GM23338 (cell line): Measurements from ENCODE around the gene DYNC1LI2.

Source experiments
- CREB1 ChIP-seq: fragments of 250-450 bp; sonication (Bioruptor Pico); IDR thresholded peaks from 2 replicates; pipeline ENCODE4 v1.5.0; 2020; ENCODE audit warnings: low read depth, mild to moderate bottlenecking, moderate library complexity
- EZH2 ChIP-seq: fragments of 200-600 bp; sonication (generic); IDR thresholded peaks from one replicate; pipeline ENCODE4 v1.8.0; 2017; ENCODE audit warnings: antibody characterized with exemption, mild to moderate bottlenecking, low read depth; ENCODE audit not compliant: unreplicated experiment
- EZH2phosphoT487 ChIP-seq: fragments of 200-600 bp; sonication (generic); IDR thresholded peaks from one replicate; pipeline ENCODE4 v1.8.1; 2018; ENCODE audit warnings: antibody characterized with exemption; ENCODE audit not compliant: unreplicated experiment
- JUNB ChIP-seq: IDR thresholded peaks from one replicate; pipeline ENCODE4 v1.6.1; 2016; ENCODE audit warnings: antibody characterized with exemption; ENCODE audit not compliant: unreplicated experiment
- POLR2AphosphoS5 ChIP-seq: IDR thresholded peaks from 2 replicates; pipeline ENCODE4 v1.6.1; 2016; ENCODE audit warnings: antibody characterized with exemption, low read depth
- REST ChIP-seq: IDR thresholded peaks from one replicate; pipeline ENCODE4 v1.6.1; 2018; ENCODE audit warnings: antibody characterized with exemption; ENCODE audit not compliant: unreplicated experiment
- ZNF114 ChIP-seq: fragments of 250-450 bp; sonication (Bioruptor Pico); IDR thresholded peaks from 2 replicates; pipeline ENCODE4 v1.5.0; 2020; ENCODE audit warnings: mild to moderate bottlenecking, moderate library complexity
- TF ChIP-seq, protein P1 (sequence below), 2 experiments: fragments of 200-600 bp in 1 of 2; sonication (generic) in 1 of 2; conservative IDR thresholded peaks; 2 replicates each; pipeline versions ENCODE4 v1.5.1 to v1.6.1; 2016 to 2017; ENCODE audit warnings: antibody characterized with exemption in 2 of 2, low read depth in 2 of 2, mild to moderate bottlenecking in 2 of 2, moderate library complexity in 1 of 2

DNA sequence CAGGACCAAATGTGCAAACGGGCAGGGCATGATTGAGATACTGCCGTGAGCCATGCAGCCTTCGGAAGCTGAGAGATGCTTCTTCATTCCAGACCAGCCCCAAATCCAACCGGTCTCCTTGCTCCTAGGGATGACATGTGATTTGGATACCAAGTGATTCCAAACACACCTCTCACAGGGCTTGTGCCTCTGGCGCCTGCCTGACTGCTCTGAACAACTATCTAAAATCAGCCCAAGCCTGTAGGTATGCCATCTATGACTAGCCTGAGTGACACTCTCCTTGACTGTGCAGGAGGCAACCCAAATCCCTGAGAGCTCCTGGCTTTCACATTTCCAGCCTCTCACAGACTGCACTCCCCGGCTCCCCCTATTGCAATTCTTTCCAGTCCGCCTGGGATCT is 20.3 kb downstream of the DYNC1LI2 start:
- no peak for TF ChIP-seq ZNF114 (CRISPR knock-in tag)
- TF ChIP-seq, protein P1, sequence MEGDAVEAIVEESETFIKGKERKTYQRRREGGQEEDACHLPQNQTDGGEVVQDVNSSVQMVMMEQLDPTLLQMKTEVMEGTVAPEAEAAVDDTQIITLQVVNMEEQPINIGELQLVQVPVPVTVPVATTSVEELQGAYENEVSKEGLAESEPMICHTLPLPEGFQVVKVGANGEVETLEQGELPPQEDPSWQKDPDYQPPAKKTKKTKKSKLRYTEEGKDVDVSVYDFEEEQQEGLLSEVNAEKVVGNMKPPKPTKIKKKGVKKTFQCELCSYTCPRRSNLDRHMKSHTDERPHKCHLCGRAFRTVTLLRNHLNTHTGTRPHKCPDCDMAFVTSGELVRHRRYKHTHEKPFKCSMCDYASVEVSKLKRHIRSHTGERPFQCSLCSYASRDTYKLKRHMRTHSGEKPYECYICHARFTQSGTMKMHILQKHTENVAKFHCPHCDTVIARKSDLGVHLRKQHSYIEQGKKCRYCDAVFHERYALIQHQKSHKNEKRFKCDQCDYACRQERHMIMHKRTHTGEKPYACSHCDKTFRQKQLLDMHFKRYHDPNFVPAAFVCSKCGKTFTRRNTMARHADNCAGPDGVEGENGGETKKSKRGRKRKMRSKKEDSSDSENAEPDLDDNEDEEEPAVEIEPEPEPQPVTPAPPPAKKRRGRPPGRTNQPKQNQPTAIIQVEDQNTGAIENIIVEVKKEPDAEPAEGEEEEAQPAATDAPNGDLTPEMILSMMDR (conservative IDR thresholded peaks at IDR 0.05; ENCODE audit: low read depth in 2 of 2): no peak
- TF ChIP-seq EZH2phosphoT487: no peak
- TF ChIP-seq EZH2: no peak
- no peak for TF ChIP-seq REST
- no peak for TF ChIP-seq CREB1
- TF ChIP-seq POLR2AphosphoS5: no peak
- no peak for TF ChIP-seq JUNB
